Lower lobe of right lung (tissue), 2 donors: ENCODE results near the gene PTPRN2. TPM values are rescaled to one million over a fixed set of nuclear protein-coding genes. Genes with fewer than 3 reads are reported as not detected.
A peak's percentile ranks its signal among the peaks of the same experiment; 100 is the strongest.
"Not testable (repeated sequence)": the region's sequence is repeated elsewhere in the genome, so short reads cannot be mapped to it uniquely, and the experiment has no call there.

Experiments used
- ATAC-seq, 2 donors: fragments of 200-7000 bp; cut with Tn5 transposase; one replicate each; pipeline ENCODE4 v1.9.1; 2020 to 2022; ENCODE audit warnings: mild to moderate bottlenecking in 2 of 2, moderate library complexity in 2 of 2
- DNase-seq: peaks from one replicate; pipeline ENCODE4 v3.0.0-alpha.2; 2020
- H3K27ac ChIP-seq: fragments of 200-600 bp; one replicate; pipeline ENCODE4 v1.8.0; 2022
- H3K27me3 ChIP-seq: fragments of 200-600 bp; one replicate; pipeline ENCODE4 v1.8.0; 2022; ENCODE audit warnings: low read depth
- H3K36me3 ChIP-seq: fragments of 200-600 bp; one replicate; pipeline ENCODE4 v1.8.0; 2022; ENCODE audit warnings: mild to moderate bottlenecking
- H3K4me1 ChIP-seq: fragments of 200-600 bp; one replicate; pipeline ENCODE4 v1.8.0; 2022
- H3K4me3 ChIP-seq: fragments of 200-600 bp; one replicate; pipeline ENCODE4 v1.8.0; 2022; ENCODE audit warnings: mild to moderate bottlenecking
- H3K9me3 ChIP-seq: fragments of 200-600 bp; one replicate; pipeline ENCODE4 v1.8.0; 2022
- intact Hi-C: fragments of 100-400 bp; cut with DNase I; formaldehyde crosslinking; loops from one replicate; pipeline ENCODE4 v1.11.0; 2022
- total RNA-seq: library from RNA; stranded (reverse); fragmentation: NEBNext Ultra II Directional; extraction: Animal tissue kit (Norgen Biotek cat#: 25700); gene quantifications from one replicate; pipeline ENCODE4 v1.2.1, GENCODE V29; 2021
- TF ChIP-seq, protein P1 (sequence below): fragments of 200-600 bp; IDR thresholded peaks from one replicate; pipeline ENCODE4 v1.8.0; 2022; ENCODE audit warnings: antibody characterized with exemption, mild to moderate bottlenecking
- donor health status: DM: no; HTN: yes; CAD: no; lungs with severe emphysema.

Gene PTPRN2
- total RNA-seq, 1 donor from 2014 or later = 6.8 TPM

DNA sequence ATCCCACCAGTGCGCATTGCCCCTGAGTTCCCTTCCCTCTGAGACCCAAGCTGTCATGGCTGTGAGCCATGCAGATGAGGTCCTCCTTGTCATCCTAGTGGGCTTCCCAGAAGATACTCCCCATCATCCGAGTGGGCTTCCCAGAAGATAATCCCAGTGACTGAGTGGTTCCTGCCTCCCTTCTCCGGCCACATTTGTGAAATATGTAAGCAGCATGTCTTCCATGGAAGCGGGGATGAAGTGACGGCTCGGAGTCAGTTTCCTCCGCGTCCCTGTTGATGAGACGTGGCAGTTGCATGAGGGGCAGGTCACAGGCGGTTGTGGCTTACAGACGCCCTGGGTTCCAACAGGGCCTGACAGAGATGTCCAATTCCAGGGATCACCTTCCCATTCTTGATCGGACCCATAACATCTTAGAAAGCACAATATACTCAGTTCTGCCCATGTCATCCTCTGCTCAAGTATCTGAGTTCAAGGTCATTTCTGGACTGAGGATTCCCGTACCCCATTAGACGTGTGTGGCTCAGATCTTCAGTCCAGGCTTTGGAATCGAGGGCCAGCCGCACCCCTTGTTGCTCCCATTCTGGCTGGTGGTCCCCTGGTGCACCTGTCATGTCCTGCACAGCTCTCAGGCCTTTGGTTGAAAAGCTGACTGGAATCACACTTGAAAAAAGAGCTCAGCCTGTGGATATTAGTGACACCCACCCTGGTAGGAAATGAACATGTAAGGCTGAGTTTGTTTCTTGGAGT lies 166.9 kb downstream of the PTPRN2 start:
- ATAC-seq (no peak), DNase-seq (no peak)
- no peaks in the 10 kb centered on the region for H3K4me1 ChIP-seq
- no peak overlapping the region for H3K4me3 ChIP-seq
- H3K27me3 ChIP-seq = no peaks in the 10 kb centered on the region
- H3K36me3 ChIP-seq = no peaks in the 10 kb centered on the region
- H3K27ac ChIP-seq = no peak overlapping the region
- TF ChIP-seq, protein P1, sequence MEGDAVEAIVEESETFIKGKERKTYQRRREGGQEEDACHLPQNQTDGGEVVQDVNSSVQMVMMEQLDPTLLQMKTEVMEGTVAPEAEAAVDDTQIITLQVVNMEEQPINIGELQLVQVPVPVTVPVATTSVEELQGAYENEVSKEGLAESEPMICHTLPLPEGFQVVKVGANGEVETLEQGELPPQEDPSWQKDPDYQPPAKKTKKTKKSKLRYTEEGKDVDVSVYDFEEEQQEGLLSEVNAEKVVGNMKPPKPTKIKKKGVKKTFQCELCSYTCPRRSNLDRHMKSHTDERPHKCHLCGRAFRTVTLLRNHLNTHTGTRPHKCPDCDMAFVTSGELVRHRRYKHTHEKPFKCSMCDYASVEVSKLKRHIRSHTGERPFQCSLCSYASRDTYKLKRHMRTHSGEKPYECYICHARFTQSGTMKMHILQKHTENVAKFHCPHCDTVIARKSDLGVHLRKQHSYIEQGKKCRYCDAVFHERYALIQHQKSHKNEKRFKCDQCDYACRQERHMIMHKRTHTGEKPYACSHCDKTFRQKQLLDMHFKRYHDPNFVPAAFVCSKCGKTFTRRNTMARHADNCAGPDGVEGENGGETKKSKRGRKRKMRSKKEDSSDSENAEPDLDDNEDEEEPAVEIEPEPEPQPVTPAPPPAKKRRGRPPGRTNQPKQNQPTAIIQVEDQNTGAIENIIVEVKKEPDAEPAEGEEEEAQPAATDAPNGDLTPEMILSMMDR = no peak
- H3K9me3 ChIP-seq = no peaks in the 10 kb centered on the region
- intact Hi-C loops = no loop called here

DNA sequence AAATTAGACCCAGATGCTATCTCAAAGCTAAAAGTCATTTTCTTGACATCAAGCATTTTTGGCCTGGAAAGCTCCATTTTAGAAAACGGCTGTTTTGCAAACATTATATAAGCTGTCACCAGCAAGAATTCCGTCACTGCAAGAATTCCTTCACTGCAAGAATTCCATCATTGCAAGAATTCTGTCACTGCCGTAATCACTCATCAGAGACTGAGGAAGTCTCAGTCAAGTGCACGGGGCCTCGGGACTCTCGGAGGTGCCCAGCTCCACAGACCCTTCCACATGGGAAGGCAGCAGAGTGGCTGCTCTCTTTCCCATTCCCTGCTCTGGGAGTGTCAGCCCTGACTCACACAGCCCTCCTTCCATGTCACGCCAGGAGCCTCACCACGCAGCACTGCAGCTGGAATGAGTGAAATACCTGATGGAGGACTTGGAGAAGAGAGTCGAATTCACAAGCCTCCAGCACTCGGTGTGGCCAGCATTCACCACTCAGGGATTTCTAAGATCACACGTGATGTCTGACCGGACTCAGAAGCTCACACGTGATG lies 168.3 kb downstream of the PTPRN2 start:
- intact Hi-C loops = no loop called here
- TF ChIP-seq, protein P1 = no peak
- H3K9me3 ChIP-seq = no peaks in the 10 kb centered on the region
- H3K27ac ChIP-seq = no peak overlapping the region
- no peaks in the 10 kb centered on the region for H3K36me3 ChIP-seq
- H3K4me1 ChIP-seq = no peaks in the 10 kb centered on the region
- DNase-seq (no peak), ATAC-seq (no peak)
- no peaks in the 10 kb centered on the region for H3K27me3 ChIP-seq
- H3K4me3 ChIP-seq = no peak overlapping the region

DNA sequence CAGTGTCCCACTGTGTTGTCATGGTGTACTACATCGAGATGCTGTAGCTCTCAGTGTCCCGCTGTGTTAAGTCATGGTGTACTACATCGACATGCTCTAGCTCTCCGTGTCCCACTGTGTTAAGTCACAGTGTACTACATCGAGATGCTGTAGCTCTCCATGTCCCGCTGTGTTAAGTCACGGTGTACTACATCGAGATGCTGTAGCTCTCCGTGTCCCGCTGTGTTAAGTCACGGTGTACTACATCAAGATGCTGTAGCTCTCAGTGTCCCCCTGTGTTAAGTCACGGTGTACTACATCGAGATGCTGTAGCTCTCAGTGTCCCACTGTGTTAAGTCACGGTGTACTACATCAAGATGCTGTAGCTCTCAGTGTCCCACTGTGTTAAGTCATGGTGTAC lies 169.2 kb downstream of the PTPRN2 start:
- intact Hi-C loops, H3K9me3 ChIP-seq, H3K27me3 ChIP-seq, H3K4me3 ChIP-seq, ATAC-seq, H3K27ac ChIP-seq, DNase-seq, H3K36me3 ChIP-seq, H3K4me1 ChIP-seq: not testable (repeated sequence)

DNA sequence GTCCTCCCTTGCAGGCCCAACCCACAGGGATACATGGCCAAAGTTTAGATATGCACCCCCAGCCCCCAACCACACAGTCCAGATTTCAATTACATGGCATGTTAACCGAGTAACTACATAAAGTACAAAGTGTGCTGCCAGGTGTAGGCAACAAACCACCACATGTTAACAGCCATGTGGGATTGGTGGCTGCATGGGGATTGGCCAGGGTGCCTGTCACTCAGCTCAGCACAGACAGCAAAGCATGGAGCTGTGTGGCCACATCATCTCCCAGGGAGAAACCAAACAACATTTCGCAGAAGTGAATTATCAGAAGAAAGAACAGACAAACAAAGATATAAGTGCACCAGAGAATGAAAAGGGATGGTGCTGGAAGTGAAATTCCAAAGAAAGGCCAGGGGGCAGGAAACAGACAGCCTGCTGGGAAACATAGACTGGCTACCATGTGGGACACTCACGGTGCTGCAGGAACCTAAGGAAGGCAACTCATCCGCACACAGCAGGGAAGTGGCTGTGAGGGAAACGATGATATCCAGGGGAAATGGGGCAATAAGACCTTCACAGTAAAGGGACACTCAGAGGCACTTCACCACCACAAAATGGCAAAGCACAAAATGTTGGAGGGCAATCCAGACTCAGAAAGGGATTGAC lies 171.2 kb downstream of the PTPRN2 start:
- H3K27ac ChIP-seq = no peak overlapping the region
- DNase-seq = no peak

DNA sequence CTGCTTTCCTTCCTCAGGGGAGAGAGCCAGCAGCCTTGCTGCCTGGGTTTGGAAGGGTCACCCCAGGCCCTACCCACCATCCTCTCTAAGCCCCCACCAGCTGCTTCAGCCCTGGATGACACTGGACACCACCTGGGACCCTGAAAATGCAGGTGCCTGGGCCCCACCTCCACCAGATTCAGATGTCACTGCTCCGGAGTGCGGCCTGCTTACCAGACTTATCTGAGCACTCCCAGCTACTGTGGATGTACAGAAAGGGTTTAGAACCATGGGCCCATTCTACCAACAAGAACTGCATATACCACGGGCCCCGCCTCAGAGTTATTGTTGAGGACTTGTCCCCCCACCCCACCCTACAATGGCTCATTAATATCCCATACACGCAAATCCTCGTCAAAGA lies 172.3 kb downstream of the PTPRN2 start:
- H3K4me1 ChIP-seq = no peaks in the 10 kb centered on the region
- DNase-seq = no peak
- H3K4me3 ChIP-seq = no peak overlapping the region
- no peak overlapping the region for H3K27ac ChIP-seq
- TF ChIP-seq, protein P1 = no peak
- peak in 1 of 2 donors; percentile 15 for ATAC-seq
- no peaks in the 10 kb centered on the region for H3K9me3 ChIP-seq
- intact Hi-C loops = no loop called here
- H3K27me3 ChIP-seq = no peaks in the 10 kb centered on the region
- H3K36me3 ChIP-seq = no peaks in the 10 kb centered on the region

More for the DNA sequence above, 171.2 kb downstream of the PTPRN2 start:
- no peaks in the 10 kb centered on the region for H3K9me3 ChIP-seq
- H3K36me3 ChIP-seq = no peaks in the 10 kb centered on the region
- H3K27me3 ChIP-seq = no peaks in the 10 kb centered on the region
- H3K4me3 ChIP-seq = no peak overlapping the region
- intact Hi-C loops = no loop called here
- TF ChIP-seq, protein P1 = no peak
- H3K4me1 ChIP-seq = no peaks in the 10 kb centered on the region
- no peak for ATAC-seq

DNA sequence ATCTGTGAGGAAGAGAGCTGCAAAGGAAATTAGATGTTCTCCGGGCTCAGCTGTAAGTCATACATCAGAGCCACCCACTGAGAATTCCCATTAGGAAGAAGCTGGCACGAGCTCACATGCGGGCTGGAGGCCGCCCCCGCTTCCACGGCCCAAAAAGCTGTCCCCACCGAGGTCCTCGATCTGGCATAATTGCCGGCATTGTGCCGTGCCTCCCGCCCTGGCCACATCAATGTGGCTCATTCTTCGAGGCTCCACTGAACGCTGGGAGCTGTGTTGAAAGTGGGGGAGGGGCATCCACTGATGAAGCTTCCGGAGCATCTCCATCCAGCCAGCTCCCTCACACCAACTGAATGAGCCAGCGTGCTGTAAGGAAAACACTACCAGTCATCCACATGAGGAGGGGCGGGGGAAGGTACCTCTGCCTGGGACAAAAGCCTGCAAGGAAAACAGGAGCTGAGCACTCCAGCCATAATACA lies 173.1 kb downstream of the PTPRN2 start:
- Histone ChIP-seq H3K9me3 (no peaks in the 10 kb centered on the region), H3K4me1 (no peaks in the 10 kb centered on the region), H3K27me3 (no peaks in the 10 kb centered on the region), H3K4me3 (no peak overlapping the region), H3K36me3 (no peaks in the 10 kb centered on the region), H3K27ac (no peak overlapping the region)
- intact Hi-C loops = no loop called here
- DNase-seq (no peak), ATAC-seq (no peak)
- TF ChIP-seq, protein P1 = no peak
